Urinary bladder (tissue), 4 donors: Measurements from ENCODE around the gene SUSD4. TPM values are rescaled to one million over a fixed set of nuclear protein-coding genes. Genes with fewer than 3 reads are reported as not detected.
"Not testable (repeated sequence)": the region's sequence is repeated elsewhere in the genome, so short reads cannot be mapped to it uniquely, and the experiment has no call there.

ENCODE experiments used
- DNase-seq: peaks from one replicate; pipeline ENCODE4 v3.0.0-alpha.2; 2015; ENCODE audit errors: extremely low spot score
- H3K27ac ChIP-seq: one replicate; pipeline ENCODE4 v1.5.1; 2013; ENCODE audit warnings: low read depth, mild to moderate bottlenecking, moderate library complexity
- H3K36me3 ChIP-seq: one replicate; pipeline ENCODE4 v1.6.1; 2013; ENCODE audit warnings: mild to moderate bottlenecking, moderate library complexity; ENCODE audit not compliant: insufficient read depth
- H3K4me1 ChIP-seq: one replicate; pipeline ENCODE4 v1.6.1; 2013; ENCODE audit warnings: mild to moderate bottlenecking, moderate library complexity; ENCODE audit not compliant: insufficient read depth
- H3K4me3 ChIP-seq: one replicate; pipeline ENCODE4 v1.5.1; 2013; ENCODE audit warnings: low read depth, low read length
- WGBS: extraction: QIAGEN DNeasy Blood & Tissue Kit; methylation state at CpG from one replicate; pipeline ENCODE4 v1.1.7; 2013; 5-methylcytosine and 5-hydroxymethylcytosine counted together
- polyA plus RNA-seq: library from polyadenylated mRNA; stranded (reverse); fragments of 200-250 nt; gene quantifications from one replicate; pipeline ENCODE4 v1.2.3, GENCODE V29; 2013
- total RNA-seq: library from RNA; depleted of rRNA; stranded (reverse); fragments of >200 nt; gene quantifications from one replicate; pipeline ENCODE4 v1.2.3, GENCODE V29; 2014
- donor health status: healthy with polysubstance abuse.
- donor health status: healthy.

Gene SUSD4
- total and polyA plus RNA-seq, 2 donors: 2.0 to 6.3 TPM

- no peaks in the 10 kb centered on the region for H3K4me1 ChIP-seq
- no peak for DNase-seq
- H3K36me3 ChIP-seq: no peaks in the 10 kb centered on the region
- no peak overlapping the region for H3K27ac ChIP-seq
- no peak overlapping the region for H3K4me3 ChIP-seq
- 96% methylated on average over 3 of the region's 3 CpGs for WGBS
These were observed 78.5 kb downstream of the SUSD4 start for GRCh38 chr1:223285452-223285851.

- WGBS: 90% methylated on average over 3 of the region's 3 CpGs
- H3K4me1 ChIP-seq, DNase-seq, H3K36me3 ChIP-seq, H3K4me3 ChIP-seq, H3K27ac ChIP-seq: not testable (repeated sequence)
These were observed 80.3 kb downstream of the SUSD4 start for GRCh38 chr1:223283697-223284096.

- H3K4me3 ChIP-seq, H3K27ac ChIP-seq, H3K4me1 ChIP-seq, DNase-seq, H3K36me3 ChIP-seq: not testable (repeated sequence)
- WGBS: 84% methylated on average over 8 of the region's 8 CpGs
These were observed 85.7 kb downstream of the SUSD4 start for GRCh38 chr1:223278311-223278710.

- WGBS: 64% methylated on average over 4 of the region's 4 CpGs
- H3K4me3 ChIP-seq: no peak overlapping the region
- H3K36me3 ChIP-seq: no peaks in the 10 kb centered on the region
- DNase-seq: no peak
- H3K27ac ChIP-seq: no peak overlapping the region
- H3K4me1 ChIP-seq: no peaks in the 10 kb centered on the region
These were observed 87.9 kb downstream of the SUSD4 start for GRCh38 chr1:223276029-223276428.

GRCh38 chr1:223273511-223273910 lies 90.5 kb downstream of the SUSD4 start:
- no peaks in the 10 kb centered on the region for H3K36me3 ChIP-seq

GRCh38 chr1:223271085-223271781 lies 92.7 kb downstream of the SUSD4 start:
- WGBS: 90% methylated on average over 5 of the region's 5 CpGs
- H3K4me3 ChIP-seq: no peak overlapping the region
- no peaks in the 10 kb centered on the region for H3K36me3 ChIP-seq
- H3K4me1 ChIP-seq: no peaks in the 10 kb centered on the region
- H3K27ac ChIP-seq: no peak overlapping the region
- DNase-seq: no peak

More at GRCh38 chr1:223273511-223273910, 90.5 kb downstream of the SUSD4 start:
- WGBS: 91% methylated on average over 5 of the region's 5 CpGs
- Histone ChIP-seq H3K4me1 (no peaks in the 10 kb centered on the region), H3K27ac (no peak overlapping the region), H3K4me3 (no peak overlapping the region)
- no peak for DNase-seq

- 92% methylated on average over 5 of the region's 5 CpGs for WGBS
- H3K4me3 ChIP-seq: no peak overlapping the region
- no peak for DNase-seq
- H3K27ac ChIP-seq: no peak overlapping the region
- no peaks in the 10 kb centered on the region for H3K36me3 ChIP-seq
- no peaks in the 10 kb centered on the region for H3K4me1 ChIP-seq
These were observed 93.8 kb downstream of the SUSD4 start for GRCh38 chr1:223270155-223270554.

GRCh38 chr1:223269006-223269405 lies 95.0 kb downstream of the SUSD4 start:
- Histone ChIP-seq H3K27ac (no peak overlapping the region), H3K36me3 (no peaks in the 10 kb centered on the region), H3K4me3 (no peak overlapping the region), H3K4me1 (no peaks in the 10 kb centered on the region)
- 40% methylated on average over 4 of the region's 4 CpGs for WGBS
- DNase-seq: no peak

GRCh38 chr1:223266632-223267172 lies 97.3 kb downstream of the SUSD4 start:
- no peak overlapping the region for H3K4me3 ChIP-seq
- H3K36me3 ChIP-seq: no peaks in the 10 kb centered on the region
- no peak for DNase-seq
- no peak overlapping the region for H3K27ac ChIP-seq
- H3K4me1 ChIP-seq: no peaks in the 10 kb centered on the region
- WGBS: 46% methylated on average over 3 of the region's 3 CpGs

GRCh38 chr1:223264983-223265908 lies 98.7 kb downstream of the SUSD4 start:
- no peak for DNase-seq
- 78% methylated on average over 10 of the region's 10 CpGs for WGBS
- Histone ChIP-seq H3K36me3 (no peaks in the 10 kb centered on the region), H3K4me3 (no peak overlapping the region), H3K4me1 (no peaks in the 10 kb centered on the region), H3K27ac (no peak overlapping the region)

- no peak overlapping the region for H3K4me3 ChIP-seq
- no peak overlapping the region for H3K27ac ChIP-seq
- 34% methylated on average over 8 of the region's 8 CpGs for WGBS
- H3K36me3 ChIP-seq: no peaks in the 10 kb centered on the region
- no peak for DNase-seq
- H3K4me1 ChIP-seq: no peaks in the 10 kb centered on the region
These were observed 99.4 kb downstream of the SUSD4 start for GRCh38 chr1:223264529-223264928.

- DNase-seq: no peak
- H3K27ac ChIP-seq: no peak overlapping the region
- no peak overlapping the region for H3K4me3 ChIP-seq
- H3K36me3 ChIP-seq: no peaks in the 10 kb centered on the region
- no peaks in the 10 kb centered on the region for H3K4me1 ChIP-seq
- WGBS: 88% methylated on average over 3 of the region's 3 CpGs
These were observed 102.1 kb downstream of the SUSD4 start for GRCh38 chr1:223261914-223262313.

GRCh38 chr1:223260712-223261111 lies 103.3 kb downstream of the SUSD4 start:
- no peak for DNase-seq
- 93% methylated on average over 7 of the region's 7 CpGs for WGBS
- H3K4me3 ChIP-seq: no peak overlapping the region
- H3K4me1 ChIP-seq: no peaks in the 10 kb centered on the region
- H3K27ac ChIP-seq: no peak overlapping the region
- H3K36me3 ChIP-seq: no peaks in the 10 kb centered on the region

- Histone ChIP-seq H3K4me3 (no peak overlapping the region), H3K27ac (no peak overlapping the region), H3K4me1 (no peaks in the 10 kb centered on the region), H3K36me3 (no peaks in the 10 kb centered on the region)
- WGBS: 80% methylated on average over 3 of the region's 3 CpGs
- DNase-seq: no peak
These were observed 104.5 kb downstream of the SUSD4 start for GRCh38 chr1:223259462-223259861.
